HepG2 (cell line): ENCODE results near the gene ALDH3A1. TPM values are rescaled to one million over a fixed set of nuclear protein-coding genes. Genes with fewer than 3 reads are reported as not detected.

ENCODE experiments used
- ATAC-seq: fragments of 200-7000 bp; cut with Tn5 transposase; 3 replicates; pipeline ENCODE4 v1.9.1; 2020; ENCODE audit warnings: mild to moderate bottlenecking, moderate library complexity
- BruUV-seq: library from RNA; stranded (reverse); fragments of 400-500 nt; replicated peaks from 2 replicates; lab custom pipeline; 2021; lab: Mats Ljungman, UMichigan
- CTCF ChIA-PET: fragments of 300-600 bp; formaldehyde crosslinking; extraction: SDS; loops from one replicate; lab custom pipeline; 2021; ENCODE audit warnings: low total read pairs, inconsistent platforms, low intra/inter-chr PET ratio; lab: Yijun Ruan, JAX
- POLR2A ChIA-PET: fragments of 350-600 bp; sonication (Branson Sonifier 250); formaldehyde crosslinking; loops from one replicate; lab custom pipeline; 2020; ENCODE audit warnings: antibody characterized with exemption, inconsistent platforms; lab: Yijun Ruan, JAX
- DNase-seq: peaks from one replicate; pipeline ENCODE4 v3.0.0-alpha.2; 2015; ENCODE audit warnings: low spot score
- FAIRE-seq: peaks from 3 replicates; lab custom pipeline; 2011; peaks lifted over from hg19 to GRCh38; lab: Jason Lieb, UNC
- H2AFZ ChIP-seq: one replicate; pipeline ENCODE4 v1.6.1; 2011; ENCODE audit warnings: low read length, inconsistent platforms
- H3K27ac ChIP-seq: fragments of 300-600 bp; 3 replicates; pipeline ENCODE4 v1.8.0; 2011; ENCODE audit warnings: mixed run types, mild to moderate bottlenecking, mixed read lengths, low read length, inconsistent platforms; ENCODE audit not compliant: insufficient read depth; ENCODE audit errors: extremely low read length
- H3K27me3 ChIP-seq, 2 experiments: fragments of 200-600 bp in 1 of 2; 2 replicates in 1 of 2; 3 replicates in 1 of 2; pipeline versions ENCODE4 v1.6.0 to v1.8.0; 2011; ENCODE audit warnings: low read length in 2 of 2, mild to moderate bottlenecking in 2 of 2, moderate library complexity in 2 of 2, inconsistent platforms in 1 of 2; ENCODE audit not compliant: insufficient read depth in 2 of 2, control insufficient read depth in 1 of 2
- H3K36me3 ChIP-seq, 2 experiments: fragments of 200-600 bp in 1 of 2; replicated peaks in 1 of 2; 2 replicates in 1 of 2; 3 replicates in 1 of 2; pipeline versions ENCODE4 v1.5.1 to v1.8.0; 2011; ENCODE audit warnings: low read length in 2 of 2, inconsistent platforms in 1 of 2; ENCODE audit not compliant: insufficient read depth in 2 of 2, control insufficient read depth in 1 of 2
- H3K4me1 ChIP-seq: 2 replicates; pipeline ENCODE4 v1.5.1; 2012; ENCODE audit warnings: low read length, inconsistent platforms; ENCODE audit not compliant: insufficient read depth
- H3K4me2 ChIP-seq: 2 replicates; pipeline ENCODE4 v1.6.0; 2011; ENCODE audit warnings: low read depth, low read length, inconsistent platforms
- H3K4me3 ChIP-seq, 3 experiments: fragments of 200-600 bp in 1 of 3; sonication (generic), shearing (Covaris generic) in 1 of 3; replicated peaks in 1 of 3; 2 replicates each; pipeline ENCODE4 v1.5.1; 2011 to 2016; ENCODE audit warnings: low read length in 3 of 3, inconsistent platforms in 2 of 3, low read depth in 2 of 3, mild to moderate bottlenecking in 2 of 3, control low read depth in 1 of 3, mixed read lengths in 1 of 3; ENCODE audit not compliant: insufficient read depth in 1 of 3
- H3K79me2 ChIP-seq: one replicate; pipeline ENCODE4 v1.6.1; 2011; ENCODE audit warnings: low read length, inconsistent platforms; ENCODE audit not compliant: insufficient read depth
- H3K9ac ChIP-seq: 2 replicates; pipeline ENCODE4 v1.6.0; 2011; ENCODE audit warnings: mild to moderate bottlenecking, low read depth, low read length, inconsistent platforms; ENCODE audit not compliant: insufficient read depth
- H3K9me3 ChIP-seq: 2 replicates; pipeline ENCODE4 v1.5.1; 2012; ENCODE audit warnings: mild to moderate bottlenecking, low read length
- H4K20me1 ChIP-seq: 2 replicates; pipeline ENCODE4 v1.6.0; 2011; ENCODE audit warnings: inconsistent platforms, mild to moderate bottlenecking, low read length, moderate library complexity; ENCODE audit not compliant: insufficient read depth
- ATF1 ChIP-seq: IDR thresholded peaks from 2 replicates; pipeline ENCODE4 v1.6.1; 2016; ENCODE audit warnings: mild to moderate bottlenecking, control low read depth
- BCL6 ChIP-seq: IDR thresholded peaks from 2 replicates; pipeline ENCODE4 v1.6.1; 2016; ENCODE audit warnings: missing genetic modification reagents, missing compliant biosample characterization
- ETV5 ChIP-seq: IDR thresholded peaks from 2 replicates; pipeline ENCODE4 v1.6.1; 2018; ENCODE audit warnings: missing biosample characterization, missing genetic modification reagents, inconsistent platforms, borderline replicate concordance
- HIVEP1 ChIP-seq: sonication (generic); formaldehyde crosslinking; IDR thresholded peaks from 2 replicates; pipeline ENCODE4 v1.4.0; 2020; ENCODE audit warnings: mild to moderate bottlenecking, missing genetic modification reagents
- JDP2 ChIP-seq: sonication (generic); formaldehyde crosslinking; IDR thresholded peaks from 2 replicates; pipeline ENCODE4 v1.8.1; 2022; ENCODE audit warnings: missing genetic modification reagents, borderline replicate concordance
- MYC ChIP-seq: sonication (generic); formaldehyde crosslinking; IDR thresholded peaks from 2 replicates; pipeline ENCODE4 v1.9.0; 2021; ENCODE audit warnings: missing genetic modification reagents, borderline replicate concordance
- PCBP1 ChIP-seq: fragments of 200-400 bp; formaldehyde crosslinking; IDR thresholded peaks from 2 replicates; pipeline ENCODE4 v1.6.1; 2017; ENCODE audit warnings: mild to moderate bottlenecking, low read depth, low read length, borderline replicate concordance
- PLRG1 ChIP-seq: fragments of 450-650 bp; conservative IDR thresholded peaks from 2 replicates; pipeline ENCODE4 v1.6.1; 2016
- ZNF264 ChIP-seq: sonication (generic); formaldehyde crosslinking; IDR thresholded peaks from 2 replicates; pipeline ENCODE4 v1.4.0; 2020; ENCODE audit warnings: missing genetic modification reagents
- WGBS: methylation state at CpG from one replicate; pipeline ENCODE4 v1.1.6; 2017; ENCODE audit warnings: low lambda C conversion rate; 5-methylcytosine and 5-hydroxymethylcytosine counted together
- in situ Hi-C: cut with HindIII; loops from 2 replicates; pipeline ENCODE4 v1.10.0; 2017; ENCODE audit warnings: low pct_unique_long_range_greater_than_20kb; ENCODE audit not compliant: extremely low pct_ligation_motif_present
- intact Hi-C: fragments of 100-400 bp; cut with micrococcal nuclease; formaldehyde crosslinking; loops from one replicate; pipeline ENCODE4 v1.10.0; 2022; ENCODE audit not compliant: unreplicated experiment
- polyA plus RNA-seq, 8 experiments: library from polyadenylated mRNA; depleted of rRNA in 3 of 8; stranded (reverse) in 7 of 8; unstranded in 1 of 8; fragments of >200 nt; fragmentation: Illumina TruSeq in 4 of 8; extraction: Trizol in 4 of 8; gene quantifications; 2 replicates each; pipeline versions ENCODE4 v1.2.1 to v1.2.3, GENCODE V29; 2011 to 2016; ENCODE audit warnings: low read depth in 4 of 8, missing spikeins in 1 of 8, mixed read lengths in 1 of 8; ENCODE audit not compliant: insufficient read depth in 1 of 8
- total RNA-seq, 5 experiments: library from RNA; depleted of rRNA; stranded (reverse); fragments of >200 nt; fragmentation: Illumina TruSeq; extraction: Trizol; gene quantifications; 2 replicates each; pipeline ENCODE4 v1.2.3, GENCODE V29; 2016; ENCODE audit warnings: low read depth in 1 of 5
- TF ChIP-seq, protein P1 (sequence below): sonication (generic); IDR thresholded peaks from 2 replicates; pipeline ENCODE4 v1.6.1; 2016; ENCODE audit warnings: low read depth, borderline replicate concordance
- TF ChIP-seq, protein P2 (sequence below): sonication (generic); formaldehyde crosslinking; IDR thresholded peaks from 2 replicates; pipeline ENCODE4 v1.4.0; 2020; ENCODE audit warnings: mild to moderate bottlenecking, missing genetic modification reagents
- TF ChIP-seq, protein P3 (sequence below): sonication (generic); formaldehyde crosslinking; IDR thresholded peaks from 2 replicates; pipeline ENCODE4 v1.9.0; 2021; ENCODE audit warnings: missing genetic modification reagents, borderline replicate concordance

The ALDH3A1 gene
- total and polyA plus RNA-seq, 2 of the 13 experiments (the other 11 are each of a cell fraction or from before 2014, with no cell fraction given): 0.07 to 0.62 TPM

DNA sequence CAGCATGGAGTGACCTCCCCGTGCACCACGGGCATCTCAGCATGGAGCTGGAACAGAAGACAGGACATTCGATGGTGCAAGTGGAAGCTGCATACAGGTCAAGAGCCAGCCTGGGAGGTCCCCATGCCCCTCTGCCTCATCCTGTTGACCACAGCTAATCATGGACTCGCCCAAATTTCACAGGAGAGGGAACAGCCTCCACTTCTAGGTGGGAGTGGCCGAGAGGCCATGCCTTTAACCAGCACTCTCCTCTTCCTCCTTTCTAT lies 28.0 kb downstream of the ALDH3A1 start:
- Histone ChIP-seq H3K27me3 (peaks cover 0 to 2% of the 10 kb centered on the region in 2 experiments; a peak in 2 of 5 replicates), H3K27ac (peak overlapping the region; percentile 37), H3K36me3 (no peaks in the 10 kb centered on the region), H3K4me3 (no peak overlapping the region), H3K4me2 (0 out of 2 replicates have a peak overlapping the region, but pooled peaks have one; percentile 57), H4K20me1 (no peaks in the 10 kb centered on the region), H3K4me1 (peaks cover 63% of the 10 kb centered on the region), H3K9me3 (no peaks in the 10 kb centered on the region), H2AFZ (no peak overlapping the region), H3K9ac (no peak overlapping the region), H3K79me2 (no peaks in the 10 kb centered on the region)
- TF ChIP-seq BCL6 (CRISPR knock-in tag): no peak
- no peak for TF ChIP-seq JDP2 (CRISPR knock-in tag)
- no peak for TF ChIP-seq MYC
- TF ChIP-seq PLRG1: no peak
- TF ChIP-seq, protein P1, sequence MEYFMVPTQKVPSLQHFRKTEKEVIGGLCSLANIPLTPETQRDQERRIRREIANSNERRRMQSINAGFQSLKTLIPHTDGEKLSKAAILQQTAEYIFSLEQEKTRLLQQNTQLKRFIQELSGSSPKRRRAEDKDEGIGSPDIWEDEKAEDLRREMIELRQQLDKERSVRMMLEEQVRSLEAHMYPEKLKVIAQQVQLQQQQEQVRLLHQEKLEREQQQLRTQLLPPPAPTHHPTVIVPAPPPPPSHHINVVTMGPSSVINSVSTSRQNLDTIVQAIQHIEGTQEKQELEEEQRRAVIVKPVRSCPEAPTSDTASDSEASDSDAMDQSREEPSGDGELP: no peak
- TF ChIP-seq ZNF264 (CRISPR knock-in tag): no peak
- no peak for TF ChIP-seq ATF1 (CRISPR knock-in tag)
- no peak for TF ChIP-seq HIVEP1 (CRISPR knock-in tag)
- TF ChIP-seq PCBP1: no peak
- TF ChIP-seq, protein P2, sequence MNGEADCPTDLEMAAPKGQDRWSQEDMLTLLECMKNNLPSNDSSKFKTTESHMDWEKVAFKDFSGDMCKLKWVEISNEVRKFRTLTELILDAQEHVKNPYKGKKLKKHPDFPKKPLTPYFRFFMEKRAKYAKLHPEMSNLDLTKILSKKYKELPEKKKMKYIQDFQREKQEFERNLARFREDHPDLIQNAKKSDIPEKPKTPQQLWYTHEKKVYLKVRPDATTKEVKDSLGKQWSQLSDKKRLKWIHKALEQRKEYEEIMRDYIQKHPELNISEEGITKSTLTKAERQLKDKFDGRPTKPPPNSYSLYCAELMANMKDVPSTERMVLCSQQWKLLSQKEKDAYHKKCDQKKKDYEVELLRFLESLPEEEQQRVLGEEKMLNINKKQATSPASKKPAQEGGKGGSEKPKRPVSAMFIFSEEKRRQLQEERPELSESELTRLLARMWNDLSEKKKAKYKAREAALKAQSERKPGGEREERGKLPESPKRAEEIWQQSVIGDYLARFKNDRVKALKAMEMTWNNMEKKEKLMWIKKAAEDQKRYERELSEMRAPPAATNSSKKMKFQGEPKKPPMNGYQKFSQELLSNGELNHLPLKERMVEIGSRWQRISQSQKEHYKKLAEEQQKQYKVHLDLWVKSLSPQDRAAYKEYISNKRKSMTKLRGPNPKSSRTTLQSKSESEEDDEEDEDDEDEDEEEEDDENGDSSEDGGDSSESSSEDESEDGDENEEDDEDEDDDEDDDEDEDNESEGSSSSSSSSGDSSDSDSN (CRISPR knock-in tag): no peak
- TF ChIP-seq, protein P3, sequence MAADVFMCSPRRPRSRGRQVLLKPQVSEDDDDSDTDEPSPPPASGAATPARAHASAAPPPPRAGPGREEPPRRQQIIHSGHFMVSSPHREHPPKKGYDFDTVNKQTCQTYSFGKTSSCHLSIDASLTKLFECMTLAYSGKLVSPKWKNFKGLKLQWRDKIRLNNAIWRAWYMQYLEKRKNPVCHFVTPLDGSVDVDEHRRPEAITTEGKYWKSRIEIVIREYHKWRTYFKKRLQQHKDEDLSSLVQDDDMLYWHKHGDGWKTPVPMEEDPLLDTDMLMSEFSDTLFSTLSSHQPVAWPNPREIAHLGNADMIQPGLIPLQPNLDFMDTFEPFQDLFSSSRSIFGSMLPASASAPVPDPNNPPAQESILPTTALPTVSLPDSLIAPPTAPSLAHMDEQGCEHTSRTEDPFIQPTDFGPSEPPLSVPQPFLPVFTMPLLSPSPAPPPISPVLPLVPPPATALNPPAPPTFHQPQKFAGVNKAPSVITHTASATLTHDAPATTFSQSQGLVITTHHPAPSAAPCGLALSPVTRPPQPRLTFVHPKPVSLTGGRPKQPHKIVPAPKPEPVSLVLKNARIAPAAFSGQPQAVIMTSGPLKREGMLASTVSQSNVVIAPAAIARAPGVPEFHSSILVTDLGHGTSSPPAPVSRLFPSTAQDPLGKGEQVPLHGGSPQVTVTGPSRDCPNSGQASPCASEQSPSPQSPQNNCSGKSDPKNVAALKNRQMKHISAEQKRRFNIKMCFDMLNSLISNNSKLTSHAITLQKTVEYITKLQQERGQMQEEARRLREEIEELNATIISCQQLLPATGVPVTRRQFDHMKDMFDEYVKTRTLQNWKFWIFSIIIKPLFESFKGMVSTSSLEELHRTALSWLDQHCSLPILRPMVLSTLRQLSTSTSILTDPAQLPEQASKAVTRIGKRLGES (CRISPR knock-in tag): no peak
- TF ChIP-seq ETV5: no peak
- no peak for FAIRE-seq
- DNase-seq: no peak
- no peak for ATAC-seq
- BruUV-seq: no TSS peak
- in situ Hi-C loops (loop anchor here (25.0 kb wide), 1 partner anchor 208 kb away; no protein-coding TSS in a partner anchor), intact Hi-C loops (loop anchor here (10.0 kb wide), 1 partner anchor 75 kb away; the partner anchor contains the start of gene ALDH3A2)
- ChIA-PET CTCF (interaction anchor here (1.0 kb wide), 1 partner anchor 42 kb away, joined by 3 read pairs; no protein-coding TSS in a partner anchor), POLR2A (interaction anchor here (0.9 to 1.9 kb wide), 3 partner anchors 11 to 72 kb away, joined by 3 to 7 read pairs (median 4); partner anchors contain the start of gene ALDH3A2)
- 53% methylated on average over 2 of the region's 5 CpGs for WGBS
